ENCODE measurements around the gene FXYD2.

- TF ChIP-seq POLR2AphosphoS5 (IDR thresholded peaks at IDR 0.05) (no peak), CTCF (IDR thresholded peaks at IDR 0.05) (no peak), POLR2A (IDR thresholded peaks at IDR 0.05) (no peak), EP300 (IDR thresholded peaks at IDR 0.05) (no peak)
These were observed 16.5 kb upstream of the FXYD2 start for GRCh38 chr11:117840881-117841550.
